HepG2 (cell line): ENCODE measurements around the gene COQ4. TPM values are rescaled to one million over a fixed set of nuclear protein-coding genes. Genes with fewer than 3 reads are reported as not detected.

Experiments used
- GABPB1 ChIP-seq: IDR thresholded peaks from 2 replicates; pipeline ENCODE4 v1.6.1; 2016; ENCODE audit warnings: mild to moderate bottlenecking, missing genetic modification reagents, moderate library complexity, missing compliant biosample characterization
- GATAD1 ChIP-seq: IDR thresholded peaks from 2 replicates; pipeline ENCODE4 v1.6.1; 2016; ENCODE audit warnings: missing genetic modification reagents, missing compliant biosample characterization
- HMGXB4 ChIP-seq, 2 experiments: sonication (generic) in 1 of 2; formaldehyde crosslinking in 1 of 2; IDR thresholded peaks; 2 replicates each; pipeline versions ENCODE4 v1.4.0 to v1.6.1; 2018 to 2020; ENCODE audit warnings: missing genetic modification reagents in 2 of 2, borderline replicate concordance in 1 of 2, low read depth in 1 of 2, mild to moderate bottlenecking in 1 of 2, missing biosample characterization in 1 of 2
- HNF1A ChIP-seq, 2 experiments: sonication (generic) in 1 of 2; formaldehyde crosslinking in 1 of 2; IDR thresholded peaks; 2 replicates each; pipeline versions ENCODE4 v1.4.0 to v1.6.1; 2016 to 2020; ENCODE audit warnings: borderline replicate concordance in 1 of 2, low read depth in 1 of 2, mild to moderate bottlenecking in 1 of 2, missing genetic modification reagents in 1 of 2
- MXD1 ChIP-seq: sonication (generic); formaldehyde crosslinking; IDR thresholded peaks from 2 replicates; pipeline ENCODE4 v1.4.0; 2020; ENCODE audit warnings: mild to moderate bottlenecking, missing genetic modification reagents
- NFIC ChIP-seq: IDR thresholded peaks from 2 replicates; pipeline ENCODE4 v1.6.1; 2012; ENCODE audit warnings: mild to moderate bottlenecking, low read length, inconsistent platforms
- SAP130 ChIP-seq: IDR thresholded peaks from 2 replicates; pipeline ENCODE4 v1.6.1; 2016; ENCODE audit warnings: low read depth
- TBX2 ChIP-seq: sonication (generic); formaldehyde crosslinking; IDR thresholded peaks from 2 replicates; pipeline ENCODE4 v1.5.0; 2020; ENCODE audit warnings: missing genetic modification reagents, mild to moderate bottlenecking, borderline replicate concordance
- ZFP36L2 ChIP-seq: sonication (generic); formaldehyde crosslinking; IDR thresholded peaks from 2 replicates; pipeline ENCODE4 v1.4.0; 2020; ENCODE audit warnings: missing genetic modification reagents
- ZKSCAN5 ChIP-seq: sonication (generic); formaldehyde crosslinking; IDR thresholded peaks from 2 replicates; pipeline ENCODE4 v1.5.1; 2020; ENCODE audit warnings: mild to moderate bottlenecking, missing genetic modification reagents
- ZMYM3 ChIP-seq: sonication (generic); formaldehyde crosslinking; IDR thresholded peaks from 2 replicates; pipeline ENCODE4 v1.5.1; 2020; ENCODE audit warnings: mild to moderate bottlenecking, missing genetic modification reagents
- ZNF280D ChIP-seq: sonication (generic); formaldehyde crosslinking; IDR thresholded peaks from 2 replicates; pipeline ENCODE4 v1.5.1; 2020; ENCODE audit warnings: mild to moderate bottlenecking, missing genetic modification reagents
- ZNF468 ChIP-seq: sonication (generic); formaldehyde crosslinking; IDR thresholded peaks from 2 replicates; pipeline ENCODE4 v1.8.0; 2022; ENCODE audit warnings: mild to moderate bottlenecking, moderate library complexity, missing genetic modification reagents
- ZNF839 ChIP-seq: sonication (generic); formaldehyde crosslinking; IDR thresholded peaks from 2 replicates; pipeline ENCODE4 v1.4.0; 2020; ENCODE audit warnings: missing genetic modification reagents, mild to moderate bottlenecking, borderline replicate concordance
- ZNF879 ChIP-seq: sonication (generic); formaldehyde crosslinking; IDR thresholded peaks from 2 replicates; pipeline ENCODE4 v1.8.1; 2023; ENCODE audit warnings: missing genetic modification reagents
- polyA plus RNA-seq, 8 experiments: library from polyadenylated mRNA; depleted of rRNA in 3 of 8; stranded (reverse) in 7 of 8; unstranded in 1 of 8; fragments of >200 nt; fragmentation: Illumina TruSeq in 4 of 8; extraction: Trizol in 4 of 8; gene quantifications; 2 replicates each; pipeline versions ENCODE4 v1.2.1 to v1.2.3, GENCODE V29; 2011 to 2016; ENCODE audit warnings: low read depth in 4 of 8, missing spikeins in 1 of 8, mixed read lengths in 1 of 8; ENCODE audit not compliant: insufficient read depth in 1 of 8
- total RNA-seq, 5 experiments: library from RNA; depleted of rRNA; stranded (reverse); fragments of >200 nt; fragmentation: Illumina TruSeq; extraction: Trizol; gene quantifications; 2 replicates each; pipeline ENCODE4 v1.2.3, GENCODE V29; 2016; ENCODE audit warnings: low read depth in 1 of 5
- TF ChIP-seq, protein P1 (sequence below): sonication (generic); formaldehyde crosslinking; IDR thresholded peaks from 2 replicates; pipeline ENCODE4 v1.8.0; 2022; ENCODE audit warnings: low read depth, missing genetic modification reagents

The COQ4 gene
- total and polyA plus RNA-seq, 2 of the 13 experiments (the other 11 are each of a cell fraction or from before 2014, with no cell fraction given): 26.1 to 36.0 TPM

DNA sequence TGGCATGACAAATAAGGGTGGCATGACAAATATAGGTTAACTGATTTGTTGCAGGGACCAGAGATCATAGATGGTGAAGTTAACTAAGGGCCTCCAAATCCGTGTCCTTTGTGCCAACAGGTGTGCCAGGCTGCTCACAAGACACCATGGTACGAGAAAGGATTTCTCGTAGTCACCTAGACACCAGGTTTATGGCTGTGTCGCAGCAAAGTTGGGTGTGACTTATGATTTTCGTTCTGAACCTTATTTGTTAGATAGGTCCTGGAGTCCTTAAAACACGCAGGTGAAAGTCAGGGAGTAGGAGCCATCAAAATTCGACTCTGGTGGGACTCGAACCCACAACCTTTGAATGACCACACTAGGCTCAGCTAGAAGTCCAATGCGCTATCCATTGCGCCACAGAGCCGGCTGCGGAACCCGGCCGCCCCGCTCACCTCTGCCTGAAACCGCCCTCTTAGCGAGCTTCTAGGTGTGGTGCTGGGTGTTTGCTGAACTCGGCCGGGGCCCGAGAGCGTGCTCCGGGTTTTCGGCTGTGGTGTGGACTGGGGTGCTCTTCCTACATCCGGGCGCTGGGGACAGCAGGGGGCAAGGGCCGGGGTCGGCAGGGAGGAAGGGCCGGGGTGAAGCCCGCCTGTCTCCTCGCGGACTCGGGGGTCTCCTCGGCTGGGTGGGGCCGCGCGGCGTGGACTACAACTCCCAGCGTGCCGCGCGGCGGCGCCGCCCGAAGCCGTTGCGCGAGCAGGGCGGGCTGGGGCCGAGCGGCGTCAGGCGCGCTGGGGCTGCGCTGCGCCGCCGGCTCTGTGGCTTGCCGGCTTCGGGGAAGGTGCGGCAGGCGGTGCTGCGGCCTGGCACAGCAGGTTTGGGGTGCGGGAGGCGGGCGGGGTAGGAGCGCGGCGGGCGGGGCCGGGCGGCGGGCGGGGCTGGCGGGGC, 17.4 kb downstream of the COQ4 start, which contains the start of gene SLC27A4 (continued):
- TF ChIP-seq GABPB1: peak; percentile 65
- TF ChIP-seq GATAD1 (CRISPR knock-in tag): peak; percentile 47; the same call in 1 of the 2 replicates
- TF ChIP-seq ZFP36L2: no peak
- no peak for TF ChIP-seq HNF1A (IDR thresholded peaks at IDR 0.05; ENCODE audit: low read depth)
- TF ChIP-seq HNF1A (CRISPR knock-in tag; IDR thresholded peaks at IDR 0.05; ENCODE audit: borderline replicate concordance): peak; percentile 31; the same call in 1 of the 2 replicates
- peak; percentile 50; the same call in 1 of the 2 replicates for TF ChIP-seq ZNF280D (CRISPR knock-in tag)
- peak; percentile 60; the same call in 1 of the 2 replicates for TF ChIP-seq MXD1 (CRISPR knock-in tag)
- peak; percentile 94 for TF ChIP-seq ZMYM3 (CRISPR knock-in tag)
- no peak for TF ChIP-seq ZNF468 (CRISPR knock-in tag)
- peak; percentile 73 for TF ChIP-seq SAP130 (CRISPR knock-in tag)
- peak; percentile 52; the same call in 1 of the 2 replicates for TF ChIP-seq ZNF839 (CRISPR knock-in tag)
- no peak for TF ChIP-seq NFIC
- TF ChIP-seq ZNF879 (CRISPR knock-in tag): no peak
- no peak for TF ChIP-seq ZKSCAN5 (CRISPR knock-in tag)
- TF ChIP-seq TBX2 (CRISPR knock-in tag): peak; percentile 60
- TF ChIP-seq HMGXB4 (CRISPR knock-in tag; IDR thresholded peaks at IDR 0.05; ENCODE audit: borderline replicate concordance in 1 of 2, low read depth in 1 of 2): peak; percentile 78 to 79; a peak in 2 of 4 replicates
- TF ChIP-seq, protein P1, sequence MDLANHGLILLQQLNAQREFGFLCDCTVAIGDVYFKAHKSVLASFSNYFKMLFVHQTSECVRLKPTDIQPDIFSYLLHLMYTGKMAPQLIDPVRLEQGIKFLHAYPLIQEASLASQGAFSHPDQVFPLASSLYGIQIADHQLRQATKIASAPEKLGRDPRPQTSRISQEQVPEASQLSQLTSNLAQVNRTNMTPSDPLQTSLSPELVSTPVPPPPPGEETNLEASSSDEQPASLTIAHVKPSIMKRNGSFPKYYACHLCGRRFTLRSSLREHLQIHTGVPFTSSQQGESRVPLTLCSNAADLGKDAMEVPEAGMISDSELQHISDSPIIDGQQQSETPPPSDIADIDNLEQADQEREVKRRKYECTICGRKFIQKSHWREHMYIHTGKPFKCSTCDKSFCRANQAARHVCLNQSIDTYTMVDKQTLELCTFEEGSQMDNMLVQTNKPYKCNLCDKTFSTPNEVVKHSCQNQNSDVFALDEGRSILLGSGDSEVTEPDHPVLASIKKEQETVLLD (CRISPR knock-in tag): 0 out of 2 replicates have a peak, but pooled peaks have one; percentile 21
